ENCODE measurements around the gene SYTL3. TPM values are rescaled to one million over a fixed set of nuclear protein-coding genes. Genes with fewer than 3 reads are reported as not detected.

The SYTL3 gene
- total RNA-seq, 1 experiment from 2014 or later = 0.28 TPM

- Mint-ChIP-seq H3K27ac (peak within 1 kb of the TSS; percentile 95), H3K27me3 (ENCODE audit: low read depth) (peaks cover 15% of the 10 kb centered on the region), H3K36me3 (peaks cover 4% of the 10 kb centered on the region), H3K4me3 (peak within 1 kb of the TSS; percentile 97), H3K9me3 (no peaks in the 10 kb centered on the region), H3K4me1 (peaks cover 33% of the 10 kb centered on the region)
- POLR2A ChIA-PET = interaction anchor here (0.6 to 1.6 kb wide), 7 partner anchors 14 to 355 kb away, joined by 3 to 5 read pairs (median 4); partner anchors contain the start of gene RSPH3
- DNase-seq (ENCODE audit: low spot score) = peak; percentile 94
- ATAC-seq = peak; percentile 96
- CTCF ChIA-PET = interaction anchor here (0.8 to 4.8 kb wide), 16 partner anchors 15 to 490 kb away, joined by 3 to 36 read pairs (median 4); no protein-coding TSS in a partner anchor
- TF ChIP-seq STAT6 (CRISPR knock-in tag; conservative IDR thresholded peaks at IDR 0.05; ENCODE audit: low read depth) (no peak), RORB (CRISPR knock-in tag; IDR thresholded peaks at IDR 0.05) (no peak), ETV6 (CRISPR knock-in tag; IDR thresholded peaks at IDR 0.05) (peak; percentile 86), ERG (CRISPR knock-in tag; IDR thresholded peaks at IDR 0.05) (no peak), NR2C2 (CRISPR knock-in tag; IDR thresholded peaks at IDR 0.05) (no peak), TEAD1 (CRISPR knock-in tag; IDR thresholded peaks at IDR 0.05) (peak; percentile 45; the same call in 1 of the 2 replicates), ZNF671 (CRISPR knock-in tag; IDR thresholded peaks at IDR 0.05) (no peak), FOXJ3 (CRISPR knock-in tag; IDR thresholded peaks at IDR 0.05; ENCODE audit: borderline replicate concordance) (no peak), ZNF317 (CRISPR knock-in tag; IDR thresholded peaks at IDR 0.05; ENCODE audit: borderline replicate concordance, low read depth) (peak; percentile 63; the same call in 1 of the 2 replicates), ARID4B (CRISPR knock-in tag; IDR thresholded peaks at IDR 0.05; ENCODE audit: borderline replicate concordance) (peak; percentile 80; the same call in 1 of the 2 replicates), MAX (CRISPR knock-in tag; IDR thresholded peaks at IDR 0.05) (peak; percentile 87), EMX1 (CRISPR knock-in tag; IDR thresholded peaks at IDR 0.05) (no peak), SMAD4 (CRISPR knock-in tag; IDR thresholded peaks at IDR 0.05) (no peak), JUN (CRISPR knock-in tag; IDR thresholded peaks at IDR 0.05) (0 out of 2 replicates have a peak, but pooled peaks have one; percentile 65), ZNF232 (CRISPR knock-in tag; IDR thresholded peaks at IDR 0.05) (peak; percentile 82), NFE2L1 (CRISPR knock-in tag; IDR thresholded peaks at IDR 0.05) (peak; percentile 43; the same call in 1 of the 2 replicates), TCF7 (CRISPR knock-in tag; IDR thresholded peaks at IDR 0.05; ENCODE audit: low read depth) (0 out of 2 replicates have a peak, but pooled peaks have one; percentile 58), ZNF416 (CRISPR knock-in tag; IDR thresholded peaks at IDR 0.05) (peak; percentile 48; the same call in 1 of the 2 replicates), MXD4 (CRISPR knock-in tag; IDR thresholded peaks at IDR 0.05; ENCODE audit: borderline replicate concordance) (no peak), CBFB (CRISPR knock-in tag; IDR thresholded peaks at IDR 0.05; ENCODE audit: low read depth) (no peak), OVOL2 (CRISPR knock-in tag; IDR thresholded peaks at IDR 0.05; ENCODE audit: borderline replicate concordance) (no peak), RELA (CRISPR knock-in tag; IDR thresholded peaks at IDR 0.05; ENCODE audit: borderline replicate concordance) (no peak)
- TF ChIP-seq, protein P1, sequence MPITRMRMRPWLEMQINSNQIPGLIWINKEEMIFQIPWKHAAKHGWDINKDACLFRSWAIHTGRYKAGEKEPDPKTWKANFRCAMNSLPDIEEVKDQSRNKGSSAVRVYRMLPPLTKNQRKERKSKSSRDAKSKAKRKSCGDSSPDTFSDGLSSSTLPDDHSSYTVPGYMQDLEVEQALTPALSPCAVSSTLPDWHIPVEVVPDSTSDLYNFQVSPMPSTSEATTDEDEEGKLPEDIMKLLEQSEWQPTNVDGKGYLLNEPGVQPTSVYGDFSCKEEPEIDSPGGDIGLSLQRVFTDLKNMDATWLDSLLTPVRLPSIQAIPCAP (CRISPR knock-in tag; IDR thresholded peaks at IDR 0.05) = no peak
- TF ChIP-seq, protein P2, sequence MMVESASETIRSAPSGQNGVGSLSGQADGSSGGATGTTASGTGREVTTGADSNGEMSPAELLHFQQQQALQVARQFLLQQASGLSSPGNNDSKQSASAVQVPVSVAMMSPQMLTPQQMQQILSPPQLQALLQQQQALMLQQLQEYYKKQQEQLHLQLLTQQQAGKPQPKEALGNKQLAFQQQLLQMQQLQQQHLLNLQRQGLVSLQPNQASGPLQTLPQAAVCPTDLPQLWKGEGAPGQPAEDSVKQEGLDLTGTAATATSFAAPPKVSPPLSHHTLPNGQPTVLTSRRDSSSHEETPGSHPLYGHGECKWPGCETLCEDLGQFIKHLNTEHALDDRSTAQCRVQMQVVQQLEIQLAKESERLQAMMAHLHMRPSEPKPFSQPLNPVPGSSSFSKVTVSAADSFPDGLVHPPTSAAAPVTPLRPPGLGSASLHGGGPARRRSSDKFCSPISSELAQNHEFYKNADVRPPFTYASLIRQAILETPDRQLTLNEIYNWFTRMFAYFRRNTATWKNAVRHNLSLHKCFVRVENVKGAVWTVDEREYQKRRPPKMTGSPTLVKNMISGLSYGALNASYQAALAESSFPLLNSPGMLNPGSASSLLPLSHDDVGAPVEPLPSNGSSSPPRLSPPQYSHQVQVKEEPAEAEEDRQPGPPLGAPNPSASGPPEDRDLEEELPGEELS (CRISPR knock-in tag; IDR thresholded peaks at IDR 0.05) = peak; percentile 87
- TF ChIP-seq, protein P3, sequence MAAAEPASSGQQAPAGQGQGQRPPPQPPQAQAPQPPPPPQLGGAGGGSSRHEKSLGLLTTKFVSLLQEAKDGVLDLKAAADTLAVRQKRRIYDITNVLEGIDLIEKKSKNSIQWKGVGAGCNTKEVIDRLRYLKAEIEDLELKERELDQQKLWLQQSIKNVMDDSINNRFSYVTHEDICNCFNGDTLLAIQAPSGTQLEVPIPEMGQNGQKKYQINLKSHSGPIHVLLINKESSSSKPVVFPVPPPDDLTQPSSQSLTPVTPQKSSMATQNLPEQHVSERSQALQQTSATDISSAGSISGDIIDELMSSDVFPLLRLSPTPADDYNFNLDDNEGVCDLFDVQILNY (CRISPR knock-in tag; IDR thresholded peaks at IDR 0.05) = peak; percentile 58
Observed at GRCh38 chr6:158644231-158645063, 5.4 kb upstream of the SYTL3 start, which contains the start of gene DYNLT1. TSS of gene DYNLT1 (minus strand) at chr6:158644743. CDS start at chr6:158644708, 35 bp downstream.

All from WTC11 (cell line).